Measurements from ENCODE around the gene AMDHD2.
"Not testable (repeated sequence)": the region's sequence is repeated elsewhere in the genome, so short reads cannot be mapped to it uniquely, and the experiment has no call there.

Gene AMDHD2

DNA sequence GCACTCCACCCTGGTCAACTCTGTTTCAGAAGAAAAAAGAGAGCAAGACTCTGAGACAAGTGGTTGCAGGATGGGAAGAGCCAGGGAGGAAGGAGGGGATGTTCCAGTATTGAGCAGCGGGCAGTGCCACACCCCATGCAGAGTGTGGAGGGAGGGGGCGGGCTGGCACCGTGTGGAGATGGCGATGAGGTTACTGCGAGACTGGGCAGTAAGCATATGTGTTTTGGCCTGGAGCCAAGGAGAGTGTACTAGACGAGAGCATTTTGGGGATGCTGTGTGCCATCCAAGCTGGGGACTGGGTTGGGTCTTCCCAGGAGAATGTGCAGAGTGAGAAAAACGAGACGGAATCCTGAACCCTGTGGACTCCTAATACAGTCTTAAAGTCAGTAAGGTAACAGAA lies 41.9 kb upstream of the AMDHD2 start:
- peaks cover 48 to 80% (median 64%) of the 10 kb centered on the region in 10 experiments for H3K4me1 ChIP-seq
- H3K4me2 ChIP-seq, result peak overlapping the region; percentile 17 to 100 (median 100); a peak in 16 of 22 replicates
- H3K27ac ChIP-seq, result no peak overlapping the region
- H3K27me3 ChIP-seq, result 0 out of 22 replicates have a peak, but pooled peaks cover 0 to under 1% (median 0%) of the 10 kb centered on the region in 11 experiments
- peak overlapping the region in 5 of 11 experiments; percentile 2 to 90 (median 13); a peak in 5 of 22 replicates for H3K9ac ChIP-seq
- H3K36me3 ChIP-seq, result peaks cover 0 to 52% (median 27%) of the 10 kb centered on the region in 11 experiments; a peak in 15 of 22 replicates
- TF ChIP-seq Cebpa-rat (IDR thresholded peaks at IDR 0.05), result no peak
- H3K4me3 ChIP-seq, result no peak overlapping the region
- H4K20me1 ChIP-seq, result peaks cover 11 to 85% (median 80%) of the 10 kb centered on the region in 11 experiments; a peak in 21 of 22 replicates
- no peaks in the 10 kb centered on the region for H3K9me3 ChIP-seq (replicated peaks in 1 of 11)

DNA sequence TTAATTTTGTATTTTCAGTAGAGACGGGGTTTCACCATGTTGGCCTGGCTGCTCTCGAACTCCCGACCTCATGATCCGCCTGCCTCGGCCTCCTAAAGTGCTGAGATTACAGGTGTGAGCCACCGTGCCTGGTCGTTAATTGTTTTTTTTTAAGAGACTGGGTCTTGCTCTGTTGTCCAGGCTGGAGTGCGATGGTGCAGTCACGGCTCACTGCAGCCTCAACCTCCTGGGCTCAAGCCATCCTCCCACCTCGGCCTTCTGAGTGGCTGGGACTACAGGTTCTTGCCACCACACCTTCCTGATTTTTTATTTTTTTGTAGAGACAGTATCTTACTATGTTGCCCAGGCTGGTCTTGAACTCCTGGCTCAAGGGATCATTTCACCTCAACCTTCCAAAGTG lies 40.2 kb upstream of the AMDHD2 start:
- peaks cover 11 to 99% (median 96%) of the 10 kb centered on the region in 11 experiments; a peak in 21 of 22 replicates for H4K20me1 ChIP-seq
- H3K9ac ChIP-seq, result 0 out of 22 replicates have a peak overlapping the region, but pooled peaks of 1 of the 11 experiments have one; percentile 3
- not testable (repeated sequence) for H3K9me3 ChIP-seq (replicated peaks in 1 of 11); H3K27ac ChIP-seq; H3K4me3 ChIP-seq; H3K27me3 ChIP-seq; H3K4me2 ChIP-seq
- peaks cover 0 to 57% (median 30%) of the 10 kb centered on the region in 11 experiments; a peak in 15 of 22 replicates for H3K36me3 ChIP-seq
- peaks cover 61 to 87% (median 75%) of the 10 kb centered on the region in 10 experiments for H3K4me1 ChIP-seq

DNA sequence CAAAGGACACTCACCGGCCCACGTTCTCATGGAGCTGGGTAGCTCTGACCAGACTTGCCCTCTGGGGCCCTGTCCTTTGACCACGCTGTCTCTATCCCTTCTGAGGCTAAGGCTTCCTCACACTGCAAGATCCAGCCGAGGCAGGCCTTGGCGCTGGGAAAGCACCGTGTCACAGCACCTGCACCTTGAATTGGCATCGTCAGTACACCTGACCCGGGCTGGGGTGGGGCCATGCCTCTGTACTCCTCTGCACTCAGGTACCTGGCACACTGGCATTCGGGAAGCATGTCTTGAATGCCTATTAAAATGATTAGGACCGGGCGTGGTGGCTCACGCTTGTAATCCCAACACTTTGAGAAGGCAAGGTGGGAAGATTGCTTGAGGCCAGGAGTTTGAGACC lies 39.2 kb upstream of the AMDHD2 start:
- Histone ChIP-seq H3K4me1 (peaks cover 66 to 91% (median 79%) of the 10 kb centered on the region in 10 experiments), H3K9me3 (replicated peaks in 1 of 11) (no peaks in the 10 kb centered on the region), H3K27ac (no peak overlapping the region), H4K20me1 (peaks cover 11 to 100% (median 100%) of the 10 kb centered on the region in 11 experiments; a peak in 21 of 22 replicates), H3K36me3 (peaks cover 0 to 65% (median 33%) of the 10 kb centered on the region in 11 experiments; a peak in 15 of 22 replicates), H3K9ac (peak overlapping the region in 3 of 11 experiments; percentile 7 to 36 (median 7); a peak in 2 of 22 replicates), H3K4me3 (no peak overlapping the region), H3K27me3 (no peaks in the 10 kb centered on the region), H3K4me2 (no peak overlapping the region)
- no peak for TF ChIP-seq Cebpa-rat (IDR thresholded peaks at IDR 0.05)

DNA sequence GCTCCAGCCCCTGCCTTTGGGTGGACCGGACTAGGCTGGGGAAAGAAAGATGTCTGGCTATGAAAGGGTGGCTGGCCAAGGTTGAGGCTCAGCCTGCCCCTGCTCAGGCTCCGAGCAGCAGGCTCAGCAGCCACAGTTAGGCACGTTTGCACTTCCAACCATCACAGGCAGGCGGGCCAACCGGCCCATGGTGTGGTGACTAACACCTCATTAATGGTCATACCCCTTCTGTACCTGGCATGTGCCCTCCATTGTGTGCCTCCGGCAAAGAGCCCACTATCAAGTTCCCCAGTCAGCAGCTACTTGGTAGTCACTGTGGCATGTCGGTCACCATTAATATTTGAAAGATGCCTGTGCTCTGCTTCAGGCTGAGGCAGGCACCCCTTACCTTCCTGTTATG lies 38.5 kb upstream of the AMDHD2 start:
- H4K20me1 ChIP-seq, result peaks cover 7 to 100% (median 100%) of the 10 kb centered on the region in 11 experiments; a peak in 21 of 22 replicates
- peaks cover 66 to 91% (median 79%) of the 10 kb centered on the region in 10 experiments for H3K4me1 ChIP-seq
- peaks cover 0 to 59% (median 33%) of the 10 kb centered on the region in 11 experiments; a peak in 15 of 22 replicates for H3K36me3 ChIP-seq
- H3K4me3 ChIP-seq, result no peak overlapping the region
- peak overlapping the region in 9 of 11 experiments; percentile 65 to 96 (median 84); a peak in 15 of 22 replicates for H3K4me2 ChIP-seq
- no peak for TF ChIP-seq Cebpa-rat (IDR thresholded peaks at IDR 0.05)
- H3K9me3 ChIP-seq (replicated peaks in 1 of 11), result no peaks in the 10 kb centered on the region
- peak overlapping the region in 5 of 11 experiments; percentile 27 to 65 (median 36); a peak in 7 of 22 replicates for H3K9ac ChIP-seq
- no peak overlapping the region for H3K27ac ChIP-seq
- no peaks in the 10 kb centered on the region for H3K27me3 ChIP-seq

- TF ChIP-seq Cebpa-rat (IDR thresholded peaks at IDR 0.05), result no peak
- peak overlapping the region in 1 of 11 experiments; percentile 64; a peak in 2 of 22 replicates for H3K27ac ChIP-seq
- no peaks in the 10 kb centered on the region for H3K9me3 ChIP-seq (replicated peaks in 1 of 11)
- H3K36me3 ChIP-seq, result peaks cover 0 to 55% (median 33%) of the 10 kb centered on the region in 11 experiments; a peak in 15 of 22 replicates
- peak overlapping the region in 9 of 11 experiments; percentile 4 to 65 (median 47); a peak in 10 of 22 replicates for H3K9ac ChIP-seq
- H3K4me2 ChIP-seq, result peak overlapping the region; percentile 65 to 96 (median 86)
- peaks cover 66 to 91% (median 79%) of the 10 kb centered on the region in 10 experiments for H3K4me1 ChIP-seq
- no peaks in the 10 kb centered on the region for H3K27me3 ChIP-seq
- H3K4me3 ChIP-seq, result no peak overlapping the region
- peaks cover 2 to 100% (median 100%) of the 10 kb centered on the region in 11 experiments; a peak in 21 of 22 replicates for H4K20me1 ChIP-seq
These were observed 37.9 kb upstream of the AMDHD2 start for GRCh38 chr16:2482249-2482648.

DNA sequence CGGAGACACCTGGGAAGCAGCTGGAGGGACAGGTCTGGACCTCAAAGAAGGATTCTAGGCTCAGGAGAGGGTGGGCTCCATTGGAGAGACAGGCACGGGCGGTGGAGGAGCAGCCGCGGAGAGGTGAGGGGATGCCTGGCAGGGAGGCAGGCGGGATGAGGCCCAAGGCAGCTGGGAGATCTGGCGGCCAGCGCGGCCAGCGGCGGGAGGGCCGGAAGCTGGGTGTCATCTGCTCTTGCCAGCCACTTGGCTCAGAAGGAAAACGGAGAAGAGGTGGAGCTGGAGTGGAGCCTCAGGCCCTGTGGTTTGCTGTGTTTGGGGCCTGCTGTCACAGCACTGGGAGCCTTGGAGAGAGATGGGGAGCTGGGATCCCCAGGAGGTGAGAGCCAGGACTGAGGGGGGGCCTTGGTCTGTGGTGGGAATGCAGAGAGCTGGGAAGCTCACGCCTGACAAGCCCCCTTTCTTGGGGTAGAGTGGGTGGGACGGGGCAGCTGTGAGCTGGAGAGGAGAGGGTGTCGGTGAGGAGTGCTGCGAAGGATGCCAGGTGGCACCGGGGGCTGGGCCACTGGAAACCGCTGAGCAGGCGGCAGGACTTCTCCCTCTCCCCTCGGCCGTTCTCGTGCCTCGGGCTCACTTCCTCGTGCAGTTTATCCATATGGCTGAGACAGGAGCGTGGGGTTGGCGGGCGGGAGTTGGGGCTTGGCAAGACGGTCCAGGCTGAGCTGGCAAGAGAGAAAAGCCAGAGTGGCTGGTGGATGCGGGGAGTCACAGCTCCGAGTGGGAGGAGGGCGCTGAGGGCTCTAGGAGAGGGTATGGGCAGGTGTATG lies 37.2 kb upstream of the AMDHD2 start:
- peaks cover 0 to 52% (median 33%) of the 10 kb centered on the region in 11 experiments; a peak in 15 of 22 replicates for H3K36me3 ChIP-seq
- H3K4me1 ChIP-seq, result peaks cover 66 to 91% (median 79%) of the 10 kb centered on the region in 10 experiments
- H3K27me3 ChIP-seq, result no peaks in the 10 kb centered on the region
- no peaks in the 10 kb centered on the region for H3K9me3 ChIP-seq (replicated peaks in 1 of 11)
- H3K27ac ChIP-seq, result peak overlapping the region in 6 of 11 experiments; percentile 2 to 64 (median 27); a peak in 7 of 22 replicates
- peak overlapping the region; percentile 4 to 72 (median 47); a peak in 17 of 22 replicates for H3K9ac ChIP-seq
- no peak for TF ChIP-seq Cebpa-rat (IDR thresholded peaks at IDR 0.05)
- H4K20me1 ChIP-seq, result peaks cover 0 to 100% (median 100%) of the 10 kb centered on the region in 11 experiments; a peak in 20 of 22 replicates
- H3K4me2 ChIP-seq, result peak overlapping the region; percentile 65 to 96 (median 86)
- peak overlapping the region in 1 of 10 experiments; percentile 14; a peak in 1 of 20 replicates for H3K4me3 ChIP-seq

GRCh38 chr16:2483939-2484897 lies 36.0 kb upstream of the AMDHD2 start:
- Histone ChIP-seq H3K4me2 (peak overlapping the region; percentile 65 to 96 (median 86)), H3K36me3 (peaks cover 0 to 44% (median 22%) of the 10 kb centered on the region in 11 experiments; a peak in 15 of 22 replicates), H3K9me3 (replicated peaks in 1 of 11) (no peaks in the 10 kb centered on the region), H3K4me3 (peak overlapping the region in 1 of 10 experiments; percentile 14; a peak in 1 of 20 replicates), H3K4me1 (peaks cover 72 to 88% (median 79%) of the 10 kb centered on the region in 10 experiments), H3K27ac (peak overlapping the region in 4 of 11 experiments; percentile 2 to 64 (median 14); a peak in 6 of 22 replicates), H4K20me1 (peaks cover 0 to 100% (median 100%) of the 10 kb centered on the region in 11 experiments; a peak in 20 of 22 replicates), H3K9ac (peak overlapping the region in 9 of 11 experiments; percentile 27 to 72 (median 58); a peak in 14 of 22 replicates), H3K27me3 (no peaks in the 10 kb centered on the region)
- TF ChIP-seq Cebpa-rat (IDR thresholded peaks at IDR 0.05), result no peak
